Osteoblast (primary cell): ENCODE data around the gene GNAQ. TPM values are rescaled to one million over a fixed set of nuclear protein-coding genes. Genes with fewer than 3 reads are reported as not detected.

ENCODE experiments used
- DNase-seq: peaks from one replicate; pipeline ENCODE4 v3.0.0; 2011; ENCODE audit warnings: low spot score, mixed read lengths; ENCODE audit not compliant: insufficient read length; ENCODE audit errors: missing footprints
- H2AFZ ChIP-seq: 2 replicates; pipeline ENCODE4 v1.6.0; 2011; ENCODE audit warnings: mild to moderate bottlenecking, low read length
- H3K27ac ChIP-seq: 2 replicates; pipeline ENCODE4 v1.5.1; 2011; ENCODE audit warnings: mild to moderate bottlenecking, low read depth, low read length, moderate library complexity
- H3K27me3 ChIP-seq: 2 replicates; pipeline ENCODE4 v1.6.0; 2012; ENCODE audit warnings: mild to moderate bottlenecking, control low read depth, inconsistent platforms, low read length, moderate library complexity; ENCODE audit not compliant: insufficient read depth
- H3K36me3 ChIP-seq: 2 replicates; pipeline ENCODE4 v1.5.1; 2011; ENCODE audit warnings: mild to moderate bottlenecking, low read length, control low read depth, moderate library complexity; ENCODE audit not compliant: insufficient read depth
- H3K4me1 ChIP-seq: 2 replicates; pipeline ENCODE4 v1.5.1; 2011; ENCODE audit warnings: mild to moderate bottlenecking, low read length, control low read depth, moderate library complexity; ENCODE audit not compliant: insufficient read depth
- H3K4me2 ChIP-seq: 2 replicates; pipeline ENCODE4 v1.6.0; 2011; ENCODE audit warnings: mild to moderate bottlenecking, low read length; ENCODE audit not compliant: insufficient read depth
- H3K4me3 ChIP-seq: fragments of 200-600 bp; sonication (generic); 3 replicates; pipeline ENCODE4 v1.5.1; 2012; ENCODE audit warnings: mild to moderate bottlenecking, low read length, inconsistent platforms; ENCODE audit not compliant: insufficient read depth
- H3K79me2 ChIP-seq: 2 replicates; pipeline ENCODE4 v1.6.0; 2012; ENCODE audit warnings: mild to moderate bottlenecking, low read length, control low read depth, inconsistent platforms; ENCODE audit not compliant: insufficient read depth
- H3K9me3 ChIP-seq: 2 replicates; pipeline ENCODE4 v1.5.1; 2011; ENCODE audit warnings: low read depth, low read length, control low read depth
- H4K20me1 ChIP-seq: 2 replicates; pipeline ENCODE4 v1.6.0; 2012; ENCODE audit warnings: mild to moderate bottlenecking, low read length, control low read depth; ENCODE audit not compliant: insufficient read depth
- CTCF ChIP-seq: IDR thresholded peaks from 2 replicates; pipeline ENCODE4 v1.5.1; 2011; ENCODE audit warnings: mild to moderate bottlenecking, low read depth, low read length, moderate library complexity; ENCODE audit errors: extremely low read depth
- total RNA-seq: library from RNA; depleted of rRNA; stranded (reverse); fragments of >200 nt; gene quantifications from 2 replicates; pipeline ENCODE4 v1.2.3, GENCODE V29; 2012

The GNAQ gene
- total RNA-seq, 1 donor: 64.8 TPM

- Histone ChIP-seq H2AFZ (no peak overlapping the region), H3K4me1 (peaks cover 49% of the 10 kb centered on the region), H3K79me2 (peaks cover 60% of the 10 kb centered on the region), H3K27ac (no peak overlapping the region), H3K27me3 (no peaks in the 10 kb centered on the region), H3K4me3 (no peak overlapping the region), H3K4me2 (no peak overlapping the region), H3K36me3 (no peaks in the 10 kb centered on the region), H4K20me1 (peaks cover 3% of the 10 kb centered on the region), H3K9me3 (no peaks in the 10 kb centered on the region)
- no peak for TF ChIP-seq CTCF
- no peak for DNase-seq
Measured at GRCh38 chr9:77843076-77843870, 188.3 kb downstream of the GNAQ start.

GRCh38 chr9:77841739-77842386, 189.7 kb downstream of the GNAQ start:
- Histone ChIP-seq H3K79me2 (peaks cover 53% of the 10 kb centered on the region), H3K4me1 (peaks cover 34% of the 10 kb centered on the region), H3K27me3 (no peaks in the 10 kb centered on the region), H3K27ac (peak overlapping the region; percentile 81), H2AFZ (no peak overlapping the region), H3K36me3 (no peaks in the 10 kb centered on the region), H3K4me3 (no peak overlapping the region), H3K9me3 (no peaks in the 10 kb centered on the region), H4K20me1 (peaks cover 2% of the 10 kb centered on the region), H3K4me2 (peak overlapping the region; percentile 48)
- DNase-seq: no peak
- TF ChIP-seq CTCF: peak; percentile 64

- no peak for TF ChIP-seq CTCF
- peaks cover 29% of the 10 kb centered on the region for H3K4me1 ChIP-seq
- H4K20me1 ChIP-seq: peaks cover 2% of the 10 kb centered on the region
- H3K27me3 ChIP-seq: no peaks in the 10 kb centered on the region
- H3K4me3 ChIP-seq: no peak overlapping the region
- no peaks in the 10 kb centered on the region for H3K9me3 ChIP-seq
- peak overlapping the region; percentile 39 for H3K4me2 ChIP-seq
- no peaks in the 10 kb centered on the region for H3K36me3 ChIP-seq
- DNase-seq: peak; percentile 67
- H3K27ac ChIP-seq: peak overlapping the region; percentile 81
- H3K79me2 ChIP-seq: peaks cover 44% of the 10 kb centered on the region
- no peak overlapping the region for H2AFZ ChIP-seq
Measured at GRCh38 chr9:77839459-77840140, 192.0 kb downstream of the GNAQ start.

GRCh38 chr9:77838986-77839385, 192.6 kb downstream of the GNAQ start:
- peaks cover 2% of the 10 kb centered on the region for H4K20me1 ChIP-seq
- H3K27ac ChIP-seq: peak overlapping the region; percentile 81
- no peak for DNase-seq
- no peaks in the 10 kb centered on the region for H3K36me3 ChIP-seq
- H3K9me3 ChIP-seq: no peaks in the 10 kb centered on the region
- no peak overlapping the region for H3K4me3 ChIP-seq
- TF ChIP-seq CTCF: no peak
- no peaks in the 10 kb centered on the region for H3K27me3 ChIP-seq
- no peak overlapping the region for H2AFZ ChIP-seq
- H3K4me1 ChIP-seq: peaks cover 29% of the 10 kb centered on the region
- peaks cover 42% of the 10 kb centered on the region for H3K79me2 ChIP-seq
- peak overlapping the region; percentile 39 for H3K4me2 ChIP-seq
